Central memory CD8-positive, alpha-beta T cell (primary cell): Measurements from ENCODE around the gene KDM2B.

Experiments
- ATAC-seq: fragments of 150-1000 bp; cut with Tn5 transposase; replicated peaks from 2 replicates; pipeline ENCODE4 v1.10.0; 2022; ENCODE audit warnings: mild to moderate bottlenecking, moderate FRiP score, moderate number of reproducible peaks; ENCODE audit not compliant: poor library complexity, severe bottlenecking; ENCODE audit errors: extremely low read depth
- DNase-seq, 2 donors: peaks; one replicate each; pipeline ENCODE4 v3.0.0; 2021; ENCODE audit warnings: low spot score in 2 of 2
- H3K27ac Mint-ChIP-seq: one replicate; pipeline ENCODE4 v1.8.0; 2022; ENCODE audit warnings: low read depth, mild to moderate bottlenecking, moderate library complexity, mixed read lengths
- H3K27me3 Mint-ChIP-seq: one replicate; pipeline ENCODE4 v1.8.0; 2022; ENCODE audit warnings: mixed read lengths
- H3K36me3 Mint-ChIP-seq: one replicate; pipeline ENCODE4 v1.8.0; 2022; ENCODE audit warnings: mild to moderate bottlenecking, moderate library complexity, mixed read lengths; ENCODE audit not compliant: insufficient read depth
- H3K4me1 Mint-ChIP-seq: one replicate; pipeline ENCODE4 v1.8.0; 2022; ENCODE audit warnings: mixed read lengths
- H3K4me3 Mint-ChIP-seq: one replicate; pipeline ENCODE4 v1.8.0; 2022; ENCODE audit warnings: mild to moderate bottlenecking, moderate library complexity, mixed read lengths
- H3K9me3 Mint-ChIP-seq: one replicate; pipeline ENCODE4 v1.8.0; 2022; ENCODE audit warnings: mixed read lengths

KDM2B gene

DNA sequence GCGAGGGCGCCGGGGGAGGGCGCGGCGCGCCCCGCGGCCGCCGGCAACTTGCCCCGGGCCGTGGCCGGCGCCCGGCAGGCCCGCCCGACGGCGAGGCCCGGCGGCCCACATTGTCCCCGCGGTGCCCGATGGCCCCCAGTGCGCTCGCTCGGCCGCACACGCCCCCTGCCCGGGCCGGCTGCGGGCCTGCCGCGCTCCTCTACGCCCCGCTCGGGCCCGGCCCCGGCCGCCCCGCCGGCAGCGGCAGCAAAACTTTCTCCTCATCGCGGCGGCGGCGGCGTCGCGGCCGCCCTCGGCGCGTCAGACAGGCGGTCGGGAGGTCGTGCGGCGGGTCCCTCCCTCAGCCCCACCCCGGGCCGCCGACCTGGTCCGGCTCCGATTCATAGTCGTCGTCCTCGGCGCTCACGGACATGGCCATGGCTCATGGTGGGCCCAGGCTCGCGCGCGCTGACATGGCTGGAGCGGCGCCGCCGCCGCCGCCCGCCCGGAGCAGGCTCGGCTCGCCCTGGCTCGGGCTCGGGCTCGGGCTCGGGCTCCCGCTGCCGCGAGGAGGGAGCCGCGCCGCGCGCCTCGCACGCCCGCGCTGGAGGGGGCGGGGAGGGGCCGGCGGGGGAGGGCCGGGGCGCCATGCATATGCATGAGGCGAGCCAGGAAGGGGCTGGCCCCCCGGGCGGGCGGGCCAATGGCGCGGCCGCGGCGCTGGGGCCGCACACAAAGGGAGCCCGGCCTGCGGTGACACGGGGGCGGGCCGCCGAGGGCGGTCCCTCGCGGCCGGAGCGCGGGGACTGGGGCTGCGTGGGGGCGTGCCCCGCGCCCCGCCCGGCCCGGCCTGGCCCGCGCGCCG is 113.8 kb downstream of the KDM2B start:
- DNase-seq, result peak; percentile 64 to 82
- Mint-ChIP-seq H3K27me3 (no peaks in the 10 kb centered on the region), H3K9me3 (no peaks in the 10 kb centered on the region), H3K36me3 (peaks cover 8% of the 10 kb centered on the region), H3K27ac (peak overlapping the region; percentile 90), H3K4me1 (peaks cover 31% of the 10 kb centered on the region), H3K4me3 (peak overlapping the region; percentile 86)
- ATAC-seq, result peak; percentile 81

DNA sequence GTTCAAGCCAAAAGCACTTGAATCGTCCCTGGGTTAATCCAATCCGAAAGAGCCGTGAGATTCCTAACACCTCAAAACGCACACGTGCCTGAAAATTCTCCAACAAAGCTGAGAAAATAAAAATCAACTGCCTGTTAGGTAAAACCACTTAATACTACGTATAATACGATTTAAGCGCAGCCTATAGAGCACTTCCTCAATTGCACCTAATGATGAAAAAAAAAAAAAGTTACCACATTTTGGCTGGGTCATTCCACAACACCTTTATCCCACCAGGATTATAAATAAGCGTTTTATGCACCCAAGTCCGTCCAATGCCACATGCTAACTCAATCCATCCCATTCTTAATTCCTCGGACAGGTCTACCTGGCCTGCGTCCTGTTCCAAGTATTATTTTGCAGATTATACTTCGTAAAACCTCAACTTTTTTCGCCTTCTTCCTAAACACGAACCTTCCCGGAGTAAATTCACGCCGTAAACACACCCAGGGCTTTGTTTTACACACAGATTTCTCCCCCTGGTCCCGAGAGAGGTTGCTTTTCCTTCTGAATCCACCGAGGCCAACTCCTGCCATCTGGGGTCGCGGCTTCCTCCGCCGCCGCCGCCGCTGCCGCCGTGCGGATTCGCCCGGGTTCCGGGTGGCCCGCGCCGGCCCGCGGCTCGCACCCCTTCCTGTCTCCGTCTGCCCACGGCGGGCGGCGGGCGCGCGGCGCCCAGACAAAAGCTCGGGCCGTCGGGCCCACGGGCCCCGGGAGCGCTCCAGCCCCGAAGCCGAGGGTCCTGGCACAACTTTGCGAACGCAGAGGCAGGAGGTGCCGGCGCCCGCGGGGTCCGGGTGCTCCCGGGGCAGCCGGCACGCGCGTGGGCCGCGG is 114.7 kb downstream of the KDM2B start:
- Mint-ChIP-seq H3K4me1 (peaks cover 35% of the 10 kb centered on the region), H3K36me3 (peaks cover 8% of the 10 kb centered on the region), H3K4me3 (peak overlapping the region; percentile 86), H3K27ac (peak overlapping the region; percentile 90), H3K27me3 (no peaks in the 10 kb centered on the region), H3K9me3 (no peaks in the 10 kb centered on the region)
- DNase-seq, result peak; percentile 25 to 30
- ATAC-seq, result no peak

DNA sequence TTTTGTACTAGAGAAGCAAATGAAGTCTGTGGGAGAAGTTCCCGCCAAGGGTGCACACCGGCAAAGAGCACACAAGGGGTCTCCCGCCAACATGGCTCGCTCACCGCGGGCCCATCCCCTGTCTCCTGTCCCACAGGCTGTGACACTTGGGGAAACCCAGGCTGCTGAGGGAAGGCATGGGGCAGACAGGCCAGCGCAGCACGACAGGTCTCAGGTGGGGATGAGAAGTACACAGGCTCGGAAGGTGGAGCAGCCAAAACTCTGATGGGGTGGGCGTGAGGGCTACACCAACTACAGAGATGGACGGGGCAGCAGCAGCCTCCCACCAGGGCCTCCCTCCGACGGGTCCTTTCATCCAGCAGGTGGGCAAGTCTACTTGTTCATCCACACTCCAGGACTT is 116.5 kb downstream of the KDM2B start:
- Mint-ChIP-seq H3K27me3 (no peaks in the 10 kb centered on the region), H3K27ac (no peak overlapping the region), H3K36me3 (peaks cover 9% of the 10 kb centered on the region), H3K4me1 (peaks cover 46% of the 10 kb centered on the region), H3K9me3 (no peaks in the 10 kb centered on the region), H3K4me3 (no peak overlapping the region)
- DNase-seq, result no peak
- no peak for ATAC-seq

DNA sequence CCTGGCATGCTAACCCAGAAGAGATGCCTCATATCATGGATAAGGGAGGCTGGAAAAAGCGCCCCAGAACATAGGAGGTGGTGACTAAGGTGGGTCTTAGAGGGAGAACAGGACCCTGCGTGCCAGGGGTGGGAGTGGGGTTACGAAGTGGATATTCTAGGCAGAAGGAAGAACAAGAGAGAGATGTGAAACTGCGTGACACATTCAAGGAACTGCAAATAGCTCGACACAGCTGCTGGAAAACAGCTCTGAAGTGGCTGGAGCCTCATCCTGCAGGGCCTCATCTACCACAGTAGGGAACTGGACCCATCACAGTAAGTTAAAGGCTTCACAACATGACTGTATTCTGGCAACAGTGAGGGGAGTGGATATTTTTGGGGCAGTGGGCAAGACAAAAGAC is 119.8 kb downstream of the KDM2B start:
- H3K4me1 Mint-ChIP-seq, result peaks cover 56% of the 10 kb centered on the region
- DNase-seq (no peak), ATAC-seq (no peak)
- H3K36me3 Mint-ChIP-seq, result peaks cover 6% of the 10 kb centered on the region
- no peaks in the 10 kb centered on the region for H3K27me3 Mint-ChIP-seq
- H3K4me3 Mint-ChIP-seq, result no peak overlapping the region
- no peaks in the 10 kb centered on the region for H3K9me3 Mint-ChIP-seq
- H3K27ac Mint-ChIP-seq, result peak overlapping the region; percentile 47

DNA sequence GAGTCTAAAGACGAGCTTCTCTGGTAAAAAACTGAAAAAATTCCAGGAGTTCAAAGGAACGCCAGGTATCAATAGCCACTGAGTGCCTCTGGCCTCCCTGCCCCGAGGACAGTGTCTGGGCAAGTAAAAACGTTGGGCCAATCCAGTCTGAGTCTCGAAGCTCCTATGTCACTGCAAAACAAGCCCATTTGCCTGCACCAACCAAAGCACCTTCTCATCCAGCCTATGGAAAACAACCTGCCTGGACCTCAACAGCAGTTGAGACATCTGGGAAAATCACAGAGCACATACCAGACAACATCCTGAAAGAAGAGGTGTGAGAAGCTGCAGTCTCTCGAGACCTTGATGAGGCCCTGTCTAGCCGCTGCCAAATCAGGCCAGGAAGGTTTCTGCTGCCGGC is 124.3 kb downstream of the KDM2B start:
- Mint-ChIP-seq H3K4me3 (no peak overlapping the region), H3K27me3 (no peaks in the 10 kb centered on the region), H3K27ac (no peak overlapping the region), H3K4me1 (peaks cover 55% of the 10 kb centered on the region), H3K36me3 (peaks cover 22% of the 10 kb centered on the region), H3K9me3 (no peaks in the 10 kb centered on the region)
- ATAC-seq (no peak), DNase-seq (no peak)

DNA sequence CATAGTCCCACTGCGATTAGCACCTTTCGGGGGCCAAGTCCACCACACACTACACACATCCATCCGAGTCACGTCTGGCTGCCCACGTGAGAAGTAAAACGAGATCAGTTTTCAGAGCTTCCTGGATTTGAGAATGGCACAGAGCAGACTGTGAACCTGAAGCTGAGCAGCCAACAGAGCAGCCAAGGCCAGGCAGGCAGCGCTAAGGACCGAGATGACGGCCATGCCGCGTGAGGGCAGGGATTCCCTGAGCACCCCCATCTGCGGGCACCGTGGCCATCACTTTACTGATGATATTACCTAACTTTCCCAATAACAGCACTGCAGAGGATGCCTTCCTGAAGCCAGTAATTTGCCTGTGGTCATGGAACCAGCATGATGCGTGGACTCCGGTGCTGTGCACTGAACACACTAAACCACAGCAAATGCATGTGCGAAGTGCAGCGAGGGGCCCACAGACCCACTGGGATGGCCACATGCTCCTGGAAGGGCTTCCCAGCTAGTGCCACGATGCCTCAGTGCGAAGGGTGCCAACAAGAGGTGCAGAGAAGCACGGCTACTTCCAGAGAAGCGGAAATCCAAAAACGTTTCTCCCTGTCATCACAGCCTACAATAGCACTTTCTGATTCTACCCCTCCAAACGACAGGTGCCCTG is 124.9 kb downstream of the KDM2B start:
- no peaks in the 10 kb centered on the region for H3K27me3 Mint-ChIP-seq
- ATAC-seq (no peak), DNase-seq (no peak)
- peaks cover 22% of the 10 kb centered on the region for H3K36me3 Mint-ChIP-seq
- H3K9me3 Mint-ChIP-seq, result no peaks in the 10 kb centered on the region
- H3K4me1 Mint-ChIP-seq, result peaks cover 48% of the 10 kb centered on the region
- no peak overlapping the region for H3K27ac Mint-ChIP-seq
- H3K4me3 Mint-ChIP-seq, result no peak overlapping the region

DNA sequence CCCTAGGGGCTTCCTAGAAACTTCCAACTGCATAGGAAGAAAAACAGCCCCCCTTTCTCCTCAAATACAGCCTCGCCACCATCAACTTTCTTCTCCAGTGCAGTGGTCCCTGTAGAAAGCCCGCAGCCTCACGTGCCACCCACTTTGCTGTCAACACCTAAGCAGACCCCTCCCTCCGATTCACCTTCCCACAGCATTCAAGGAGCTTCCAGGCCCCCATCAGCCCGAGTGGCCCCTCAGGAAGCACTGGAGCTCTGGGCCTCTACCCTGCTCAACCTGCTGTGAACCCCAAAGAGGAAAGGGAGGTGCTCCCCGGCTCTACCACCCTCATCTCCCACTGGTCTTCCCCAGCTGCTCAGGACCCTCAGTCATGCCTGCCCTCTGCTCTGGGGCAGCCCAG is 125.9 kb downstream of the KDM2B start:
- Mint-ChIP-seq H3K4me3 (no peak overlapping the region), H3K4me1 (peaks cover 38% of the 10 kb centered on the region), H3K36me3 (peaks cover 22% of the 10 kb centered on the region), H3K27me3 (no peaks in the 10 kb centered on the region), H3K27ac (peak overlapping the region; percentile 86), H3K9me3 (no peaks in the 10 kb centered on the region)
- DNase-seq (no peak), ATAC-seq (no peak)

DNA sequence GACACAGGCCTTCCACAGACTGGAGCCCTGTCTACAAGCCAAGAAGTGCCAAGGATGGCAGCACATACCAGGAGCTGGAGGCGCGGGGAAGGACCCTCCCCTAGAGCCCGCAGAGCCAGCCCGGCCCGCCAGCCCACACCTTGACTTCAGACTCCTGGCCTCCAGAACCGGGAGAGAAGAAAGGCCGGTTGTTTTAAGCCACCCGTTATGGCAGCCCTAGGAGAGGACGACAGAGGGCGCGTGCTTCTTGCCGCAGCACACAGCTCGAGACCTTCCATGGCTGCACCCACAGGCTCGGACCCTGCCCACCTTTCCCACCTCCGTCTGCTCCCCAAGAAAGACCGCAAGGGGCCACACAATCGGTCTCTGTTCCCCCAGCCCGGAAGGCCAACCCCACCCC is 127.2 kb downstream of the KDM2B start:
- H3K36me3 Mint-ChIP-seq, result peaks cover 23% of the 10 kb centered on the region
- peaks cover 45% of the 10 kb centered on the region for H3K4me1 Mint-ChIP-seq
- H3K9me3 Mint-ChIP-seq, result no peaks in the 10 kb centered on the region
- DNase-seq (no peak), ATAC-seq (no peak)
- H3K4me3 Mint-ChIP-seq, result no peak overlapping the region
- H3K27me3 Mint-ChIP-seq, result no peaks in the 10 kb centered on the region
- H3K27ac Mint-ChIP-seq, result peak overlapping the region; percentile 86

DNA sequence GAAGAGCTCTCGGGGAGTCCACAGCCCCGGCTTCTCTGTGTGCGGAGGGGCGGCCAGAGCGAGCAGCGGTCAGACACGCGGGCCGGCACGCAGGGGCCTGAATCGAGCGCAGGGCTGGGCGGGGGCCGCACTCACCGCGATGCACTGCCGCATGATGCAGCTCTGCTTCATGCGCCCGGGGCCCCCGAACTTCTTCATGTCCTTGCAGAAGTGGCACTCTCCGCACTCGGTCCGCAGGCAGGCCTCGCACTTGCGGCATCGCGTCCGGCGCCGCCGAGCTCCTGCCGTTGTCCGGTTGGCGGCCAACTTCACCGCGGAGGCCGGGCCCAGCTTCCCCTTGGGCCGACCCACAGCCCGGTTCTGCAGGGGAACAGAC is 127.8 kb downstream of the KDM2B start:
- H3K27me3 Mint-ChIP-seq, result no peaks in the 10 kb centered on the region
- H3K36me3 Mint-ChIP-seq, result peaks cover 22% of the 10 kb centered on the region
- no peak for DNase-seq
- H3K9me3 Mint-ChIP-seq, result no peaks in the 10 kb centered on the region
- no peak for ATAC-seq
- H3K27ac Mint-ChIP-seq, result no peak overlapping the region
- H3K4me1 Mint-ChIP-seq, result peaks cover 48% of the 10 kb centered on the region
- no peak overlapping the region for H3K4me3 Mint-ChIP-seq

DNA sequence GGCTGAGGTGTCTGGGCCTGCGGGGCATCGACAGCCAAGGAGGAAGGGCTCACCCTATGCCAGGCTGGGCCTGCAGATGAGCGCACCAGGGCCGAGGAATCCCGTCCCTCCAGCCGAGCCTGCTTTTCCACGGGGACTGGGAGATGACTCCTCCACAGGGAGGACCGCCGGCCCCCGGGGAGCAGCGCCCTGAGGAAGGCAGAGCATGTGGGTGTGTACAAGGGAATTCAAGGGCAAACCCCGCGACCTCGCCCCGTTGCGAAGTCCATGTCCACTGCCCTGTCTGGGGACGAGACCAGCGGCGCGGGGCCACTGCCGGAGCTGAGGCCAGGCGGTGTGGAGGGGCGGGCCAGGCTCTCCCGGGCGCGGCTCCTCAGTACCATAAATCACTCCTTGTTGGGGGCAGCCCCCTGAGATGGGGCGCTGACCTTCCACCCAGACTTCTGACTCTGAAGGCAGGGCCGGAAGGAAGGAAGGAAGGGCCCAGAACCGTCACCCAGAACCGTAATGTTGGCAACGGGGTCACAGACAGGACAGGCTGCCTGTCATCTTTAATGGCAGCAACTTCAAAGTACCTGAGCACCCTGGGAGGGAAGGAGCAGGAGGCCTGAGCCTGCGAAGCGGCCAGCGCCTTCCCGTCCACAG is 128.4 kb downstream of the KDM2B start:
- H3K4me3 Mint-ChIP-seq, result no peak overlapping the region
- ATAC-seq, result no peak
- H3K27me3 Mint-ChIP-seq, result no peaks in the 10 kb centered on the region
- no peak for DNase-seq
- peaks cover 43% of the 10 kb centered on the region for H3K4me1 Mint-ChIP-seq
- H3K9me3 Mint-ChIP-seq, result no peaks in the 10 kb centered on the region
- H3K36me3 Mint-ChIP-seq, result peaks cover 20% of the 10 kb centered on the region
- H3K27ac Mint-ChIP-seq, result no peak overlapping the region

DNA sequence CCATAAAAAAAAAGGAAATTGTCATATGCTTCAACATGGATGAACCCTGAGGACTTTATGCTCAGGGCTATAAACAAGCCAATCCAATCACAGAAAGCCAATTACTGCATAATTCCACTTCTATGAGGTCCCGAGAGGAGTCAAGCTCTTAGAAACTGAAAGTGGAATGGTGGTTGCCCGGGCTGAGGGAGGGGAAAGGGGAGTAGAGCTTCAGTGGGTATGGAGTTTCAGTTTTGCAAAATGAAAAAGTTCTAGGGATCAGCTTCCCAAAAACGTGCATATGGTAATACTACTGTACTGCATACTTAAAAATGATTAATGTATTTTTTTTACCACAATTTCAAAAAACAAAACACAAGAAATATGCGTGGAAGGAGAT is 128.9 kb downstream of the KDM2B start:
- DNase-seq (no peak), ATAC-seq (no peak)
- Mint-ChIP-seq H3K4me3 (no peak overlapping the region), H3K9me3 (no peaks in the 10 kb centered on the region), H3K36me3 (peaks cover 20% of the 10 kb centered on the region), H3K27ac (no peak overlapping the region), H3K27me3 (no peaks in the 10 kb centered on the region), H3K4me1 (peaks cover 38% of the 10 kb centered on the region)

DNA sequence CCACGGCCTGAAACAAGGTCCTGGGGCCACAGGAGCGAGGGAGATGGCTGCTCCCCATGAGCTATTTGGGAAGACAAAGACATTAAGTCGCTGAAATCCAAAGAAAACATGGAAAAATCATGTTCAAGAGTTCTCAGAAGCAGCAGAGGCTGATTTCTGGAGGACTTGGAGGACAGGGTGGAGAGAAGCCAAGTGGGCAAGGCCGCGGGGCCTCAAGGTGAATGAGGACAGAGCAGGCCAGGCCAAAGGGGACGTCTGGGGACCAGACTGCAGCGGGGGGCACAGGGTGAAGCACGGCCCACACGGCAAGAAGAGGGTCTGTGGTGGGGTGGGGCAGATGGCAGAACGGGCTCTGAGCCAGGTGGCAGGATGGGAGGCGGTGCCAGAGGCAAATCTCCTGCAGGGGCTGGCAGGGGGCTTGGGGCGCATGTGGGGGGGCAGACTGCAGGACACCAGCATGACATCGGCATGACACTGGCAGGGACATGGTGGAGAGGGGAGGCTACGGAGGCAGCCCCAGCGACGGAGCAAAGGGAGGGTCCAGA is 132.0 kb downstream of the KDM2B start:
- Mint-ChIP-seq H3K27me3 (no peaks in the 10 kb centered on the region), H3K9me3 (no peaks in the 10 kb centered on the region), H3K4me1 (peaks cover 17% of the 10 kb centered on the region), H3K27ac (no peak overlapping the region), H3K36me3 (peaks cover 26% of the 10 kb centered on the region), H3K4me3 (no peak overlapping the region)
- DNase-seq (no peak), ATAC-seq (no peak)
